Esophagus muscularis mucosa (tissue), 4 donors: ENCODE data around the gene BBOX1. TPM values are rescaled to one million over a fixed set of nuclear protein-coding genes. Genes with fewer than 3 reads are reported as not detected.

Experiments
- DNase-seq: peaks from one replicate; pipeline ENCODE4 v3.0.0-alpha.2; 2017; ENCODE audit errors: extremely low spot score
- H3K27ac ChIP-seq, 4 donors: fragments of 200-600 bp; sonication (generic); replicated peaks in 1 of 4; 1 replicate in 3 of 4; 2 replicates in 1 of 4; pipeline ENCODE4 v1.5.1; 2016 to 2019; ENCODE audit warnings: mild to moderate bottlenecking in 1 of 4
- H3K27me3 ChIP-seq, 4 donors: fragments of 200-600 bp; sonication (generic); one replicate each; pipeline versions ENCODE4 v1.5.1 to v1.6.0; 2016 to 2019
- H3K36me3 ChIP-seq, 4 donors: fragments of 200-600 bp; sonication (generic); one replicate each; pipeline ENCODE4 v1.5.1; 2016 to 2019
- H3K4me1 ChIP-seq, 4 donors: fragments of 200-600 bp; sonication (generic); one replicate each; pipeline ENCODE4 v1.5.1; 2016 to 2019
- H3K4me3 ChIP-seq, 4 donors: fragments of 200-600 bp; sonication (generic); 1 replicate in 2 of 4; 2 replicates in 2 of 4; pipeline ENCODE4 v1.5.1; 2016 to 2019; ENCODE audit warnings: mild to moderate bottlenecking in 4 of 4, moderate library complexity in 1 of 4
- H3K9me3 ChIP-seq, 4 donors: fragments of 200-600 bp; sonication (generic); 1 replicate in 3 of 4; 2 replicates in 1 of 4; pipeline ENCODE4 v1.5.1; 2016 to 2019
- CTCF ChIP-seq, 3 experiments: fragments of 200-600 bp in 2 of 3; fragments of 450-650 bp in 1 of 3; sonication (generic) in 2 of 3; IDR thresholded peaks; one replicate each; pipeline ENCODE4 v1.5.1; 2017 to 2019; ENCODE audit warnings: antibody characterized with exemption in 3 of 3, mild to moderate bottlenecking in 2 of 3, moderate library complexity in 1 of 3
- EP300 ChIP-seq: sonication (generic); formaldehyde crosslinking; IDR thresholded peaks from one replicate; pipeline ENCODE4 v1.6.1; 2017; ENCODE audit warnings: antibody characterized with exemption
- POLR2A ChIP-seq: fragments of 450-650 bp; IDR thresholded peaks from one replicate; pipeline ENCODE4 v1.6.1; 2017; ENCODE audit warnings: antibody characterized with exemption, moderate library complexity, mild to moderate bottlenecking, low read depth
- POLR2AphosphoS5 ChIP-seq, 2 donors: sonication (generic); formaldehyde crosslinking; IDR thresholded peaks; one replicate each; pipeline ENCODE4 v1.6.1; 2017; ENCODE audit warnings: antibody characterized with exemption in 2 of 2
- WGBS: methylation state at CpG from one replicate; pipeline ENCODE4 v1.1.5; 2018; 5-methylcytosine and 5-hydroxymethylcytosine counted together
- intact Hi-C: fragments of 100-400 bp; cut with DNase I; formaldehyde crosslinking; loops from one replicate; pipeline ENCODE4 v1.15.1; 2023
- total RNA-seq, 4 donors: library from RNA; depleted of rRNA; stranded (reverse); fragments of >200 nt; gene quantifications; one replicate each; pipeline versions ENCODE4 v1.1.0 to v1.2.1, GENCODE V29; 2016

Gene BBOX1
- total RNA-seq: under 1 TPM in 1 of 4 donors, not detected in 3; 0.50 TPM

- Histone ChIP-seq H3K9me3 (peaks cover 0 to 10% (median 4%) of the 10 kb centered on the region in 4 donors), H3K4me1 (peaks cover 0 to 24% (median 19%) of the 10 kb centered on the region in 4 donors), H3K27me3 (no peaks in the 10 kb centered on the region), H3K4me3 (no peak within 1 kb of the TSS), H3K36me3 (no peaks in the 10 kb centered on the region), H3K27ac (no peak within 1 kb of the TSS)
- 46% methylated on average over 4 of the region's 4 CpGs for WGBS
- TF ChIP-seq CTCF (IDR thresholded peaks at IDR 0.05) (no peak), POLR2AphosphoS5 (IDR thresholded peaks at IDR 0.05) (no peak), POLR2A (no peak), EP300 (no peak)
- no peak for DNase-seq
- intact Hi-C loops: no loop called here
Observed at GRCh38 chr11:27040302-27041115, at the start of gene BBOX1. TSS of gene BBOX1 (plus strand) at chr11:27040815. CDS start at chr11:27055431, 14,616 bp downstream.

GRCh38 chr11:26992031-26992541 lies 48.5 kb upstream of the BBOX1 start:
- H3K9me3 ChIP-seq: no peaks in the 10 kb centered on the region
- H3K27ac ChIP-seq: peak overlapping the region; percentile 70 to 90 (median 84)
- H3K4me1 ChIP-seq: peaks cover 0 to 42% (median 29%) of the 10 kb centered on the region in 4 donors
- H3K4me3 ChIP-seq: peak overlapping the region in 2 of 4 donors; percentile 75 to 88
- no peak for DNase-seq
- no peaks in the 10 kb centered on the region for H3K36me3 ChIP-seq
- H3K27me3 ChIP-seq: no peaks in the 10 kb centered on the region
- TF ChIP-seq CTCF (IDR thresholded peaks at IDR 0.05) (no peak), POLR2AphosphoS5 (IDR thresholded peaks at IDR 0.05) (peak in 1 of 2 donors; percentile 82)
- 45% methylated on average over 1 of the region's 1 CpG for WGBS
- intact Hi-C loops: loop anchor here (5.0 kb wide), 2 partner anchors 150 to 235 kb away; no protein-coding TSS in a partner anchor

GRCh38 chr11:26993965-26994457 lies 46.6 kb upstream of the BBOX1 start, which contains the start of gene FIBIN:
TSS of gene FIBIN (plus strand) at chr11:26994112. CDS start at chr11:26994527, 415 bp downstream.
- H3K4me1 ChIP-seq: peaks cover 0 to 55% (median 32%) of the 10 kb centered on the region in 4 donors
- DNase-seq: no peak
- H3K27ac ChIP-seq: peak within 1 kb of the TSS; percentile 83 to 92 (median 87)
- H3K9me3 ChIP-seq: no peaks in the 10 kb centered on the region
- TF ChIP-seq CTCF (IDR thresholded peaks at IDR 0.05) (peak in 1 of 3 experiments; percentile 3), POLR2AphosphoS5 (IDR thresholded peaks at IDR 0.05) (peak; percentile 54 to 86), EP300 (no peak), POLR2A (no peak)
- peak within 1 kb of the TSS; percentile 66 to 88 (median 71) for H3K4me3 ChIP-seq
- H3K27me3 ChIP-seq: no peaks in the 10 kb centered on the region
- intact Hi-C loops: loop anchor here (2.0 to 5.0 kb wide), 3 partner anchors 47 to 237 kb away; no protein-coding TSS in a partner anchor
- 9% methylated on average over 13 of the region's 22 CpGs for WGBS
- no peaks in the 10 kb centered on the region for H3K36me3 ChIP-seq

GRCh38 chr11:26994631-26995095 lies 46.0 kb upstream of the BBOX1 start:
- peak overlapping the region; percentile 66 to 88 (median 71) for H3K4me3 ChIP-seq
- H3K27me3 ChIP-seq: no peaks in the 10 kb centered on the region
- H3K36me3 ChIP-seq: no peaks in the 10 kb centered on the region
- intact Hi-C loops: loop anchor here (2.0 to 5.0 kb wide), 3 partner anchors 48 to 237 kb away; no protein-coding TSS in a partner anchor
- H3K9me3 ChIP-seq: no peaks in the 10 kb centered on the region
- peak overlapping the region; percentile 83 to 92 (median 87) for H3K27ac ChIP-seq
- H3K4me1 ChIP-seq: peaks cover 0 to 55% (median 32%) of the 10 kb centered on the region in 4 donors
- WGBS: 14% methylated on average over 5 of the region's 19 CpGs
- DNase-seq: no peak
- TF ChIP-seq POLR2AphosphoS5 (IDR thresholded peaks at IDR 0.05) (peak in 1 of 2 donors; percentile 6), POLR2A (no peak)
